Measurements from ENCODE around the gene AGAP3. TPM values are rescaled to one million over a fixed set of nuclear protein-coding genes. Genes with fewer than 3 reads are reported as not detected.

AGAP3 gene
- total RNA-seq, 4 donors from 2014 or later = 49.0 to 75.2 (median 66.2) TPM

- Histone ChIP-seq H3K4me1 (peaks cover 37 to 56% of the 10 kb centered on the region in 2 donors), H3K27ac (peak overlapping the region in 1 of 3 donors; percentile 94), H3K4me3 (replicated peaks in 1 of 3) (peak overlapping the region in 1 of 3 donors; percentile 77), H3K9me3 (no peaks in the 10 kb centered on the region), H3K27me3 (no peaks in the 10 kb centered on the region), H3K36me3 (no peaks in the 10 kb centered on the region)
- WGBS, 2 donors = 33% methylated on average over 3 of the region's 3 CpGs
- no peak for DNase-seq
- intact Hi-C loops (cut with DNase I) = no loop called here
- TF ChIP-seq POLR2A (IDR thresholded peaks at IDR 0.05) (no peak), CTCF (IDR thresholded peaks at IDR 0.05) (no peak)
Observed at GRCh38 chr7:151083824-151084160, 2.5 kb upstream of the AGAP3 start.

- no peaks in the 10 kb centered on the region for H3K36me3 ChIP-seq
- peak overlapping the region in 1 of 3 donors; percentile 21 for H3K4me3 ChIP-seq (replicated peaks in 1 of 3)
- WGBS, 2 donors = 42 to 61% methylated on average over 5 of the region's 5 CpGs
- peak overlapping the region in 2 of 3 donors; percentile 71 to 87 for H3K27ac ChIP-seq
- H3K4me1 ChIP-seq = peaks cover 31 to 57% of the 10 kb centered on the region in 2 donors
- H3K9me3 ChIP-seq = no peaks in the 10 kb centered on the region
- no peak for DNase-seq
- intact Hi-C loops (cut with DNase I) = no loop called here
- TF ChIP-seq POLR2A (IDR thresholded peaks at IDR 0.05) = no peak
- TF ChIP-seq CTCF (IDR thresholded peaks at IDR 0.05) = no peak
- H3K27me3 ChIP-seq = no peaks in the 10 kb centered on the region
Observed at GRCh38 chr7:151085329-151085690, 965 bp upstream of the AGAP3 start.

- DNase-seq = peak; percentile 37 to 45
- Histone ChIP-seq H3K27me3 (no peaks in the 10 kb centered on the region), H3K4me1 (peaks cover 22 to 59% of the 10 kb centered on the region in 2 donors), H3K27ac (peak overlapping the region in 2 of 3 donors; percentile 69 to 78), H3K9me3 (no peaks in the 10 kb centered on the region), H3K36me3 (no peaks in the 10 kb centered on the region), H3K4me3 (replicated peaks in 1 of 3) (peak overlapping the region; percentile 43 to 80 (median 80))
- WGBS, 2 donors = 0% methylated on average over 10 of the region's 56 CpGs; no CpG with 5 or more reads in 1 of the 2 donors
- TF ChIP-seq POLR2A (IDR thresholded peaks at IDR 0.05) (no peak), CTCF (IDR thresholded peaks at IDR 0.05) (no peak)
- intact Hi-C loops (cut with DNase I) = no loop called here
Observed at GRCh38 chr7:151086802-151087244, 548 bp downstream of the AGAP3 start.

- intact Hi-C loops (cut with DNase I) = no loop called here
- Histone ChIP-seq H3K27ac (peak overlapping the region; percentile 49 to 78 (median 69)), H3K36me3 (no peaks in the 10 kb centered on the region), H3K27me3 (no peaks in the 10 kb centered on the region), H3K4me1 (peaks cover 16 to 54% of the 10 kb centered on the region in 2 donors), H3K4me3 (replicated peaks in 1 of 3) (peak overlapping the region; percentile 43 to 80 (median 80)), H3K9me3 (no peaks in the 10 kb centered on the region)
- TF ChIP-seq CTCF (IDR thresholded peaks at IDR 0.05) (peak in 4 of 6 experiments; percentile 11 to 40 (median 24)), POLR2A (IDR thresholded peaks at IDR 0.05) (no peak)
- 0 to 45% methylated on average over 7 to 14 of the region's 70 CpGs for WGBS, 2 donors
- peak; percentile 64 for DNase-seq
Observed at GRCh38 chr7:151087245-151088018, 1.2 kb downstream of the AGAP3 start.
